Hepatocyte (in vitro differentiated cells): ENCODE measurements around the gene PRPSAP1. TPM values are rescaled to one million over a fixed set of nuclear protein-coding genes. Genes with fewer than 3 reads are reported as not detected.

Source experiments
- DNase-seq: peaks from one replicate; pipeline ENCODE4 v3.0.0-alpha.2; 2016; ENCODE audit warnings: low spot score
- H2AFZ ChIP-seq: fragments of 200-600 bp; sonication (generic); 2 replicates; pipeline ENCODE4 v1.6.0; 2016; ENCODE audit warnings: antibody characterized with exemption, mild to moderate bottlenecking
- H3K27ac ChIP-seq: fragments of 200-600 bp; sonication (generic); 2 replicates; pipeline ENCODE4 v1.5.1; 2016; ENCODE audit warnings: mild to moderate bottlenecking
- H3K27me3 ChIP-seq: fragments of 200-600 bp; sonication (generic); 2 replicates; pipeline ENCODE4 v1.6.1; 2016
- H3K36me3 ChIP-seq: fragments of 200-600 bp; sonication (generic); replicated peaks from 2 replicates; pipeline ENCODE4 v1.5.1; 2016; ENCODE audit warnings: low read depth; ENCODE audit not compliant: insufficient read depth
- H3K4me1 ChIP-seq: fragments of 200-600 bp; sonication (generic); 2 replicates; pipeline ENCODE4 v1.5.1; 2016; ENCODE audit warnings: mild to moderate bottlenecking, moderate library complexity; ENCODE audit not compliant: insufficient read depth
- H3K4me2 ChIP-seq: fragments of 200-600 bp; sonication (generic); 2 replicates; pipeline ENCODE4 v1.6.0; 2016
- H3K4me3 ChIP-seq: fragments of 200-600 bp; sonication (generic); 2 replicates; pipeline ENCODE4 v1.5.1; 2016; ENCODE audit warnings: mild to moderate bottlenecking
- H3K79me2 ChIP-seq: fragments of 200-600 bp; sonication (generic); 2 replicates; pipeline ENCODE4 v1.6.0; 2017; ENCODE audit warnings: mild to moderate bottlenecking
- H3K9me2 ChIP-seq: fragments of 200-600 bp; sonication (generic); replicated peaks from 2 replicates; pipeline ENCODE4 v1.6.0; 2017; ENCODE audit warnings: mild to moderate bottlenecking; ENCODE audit not compliant: insufficient read depth
- H3K9me3 ChIP-seq: fragments of 200-600 bp; sonication (generic); 2 replicates; pipeline ENCODE4 v1.5.1; 2016; ENCODE audit warnings: low read depth, mild to moderate bottlenecking
- H4K20me1 ChIP-seq: fragments of 200-600 bp; sonication (generic); 2 replicates; pipeline ENCODE4 v1.6.0; 2016; ENCODE audit warnings: mild to moderate bottlenecking; ENCODE audit not compliant: insufficient read depth, poor library complexity, severe bottlenecking
- EZH2 ChIP-seq: fragments of 200-600 bp; sonication (generic); IDR thresholded peaks from 2 replicates; pipeline ENCODE4 v1.6.1; 2016; ENCODE audit warnings: antibody characterized with exemption, mild to moderate bottlenecking, borderline replicate concordance
- EZH2phosphoT487 ChIP-seq: fragments of 200-600 bp; sonication (generic); IDR thresholded peaks from one replicate; pipeline ENCODE4 v1.6.1; 2018; ENCODE audit warnings: antibody characterized with exemption, mild to moderate bottlenecking, low read depth, moderate library complexity; ENCODE audit not compliant: unreplicated experiment, severe bottlenecking
- WGBS: methylation state at CpG from one replicate; pipeline ENCODE4 v1.1.6; 2016; ENCODE audit warnings: low lambda C conversion rate; ENCODE audit errors: missing lambda C conversion rate; 5-methylcytosine and 5-hydroxymethylcytosine counted together
- polyA plus RNA-seq: library from polyadenylated mRNA; unstranded; fragments of >200 nt; fragmentation: Nextera tagmentation; extraction: Ambion mirVana; gene quantifications from 2 replicates; pipeline ENCODE4 v1.2.1, GENCODE V29; 2016
- total RNA-seq: library from RNA; depleted of rRNA; stranded (reverse); fragments of >200 nt; gene quantifications from 2 replicates; pipeline ENCODE4 v1.2.3, GENCODE V29; 2014
- TF ChIP-seq, protein P1 (sequence below): fragments of 200-600 bp; sonication (generic); IDR thresholded peaks from 2 replicates; pipeline ENCODE4 v1.5.1; 2016; ENCODE audit warnings: antibody characterized with exemption, mild to moderate bottlenecking; ENCODE audit not compliant: poor library complexity

Gene PRPSAP1
- total and polyA plus RNA-seq, 2 experiments from 2014 or later: 61.8 to 62.3 TPM

DNA sequence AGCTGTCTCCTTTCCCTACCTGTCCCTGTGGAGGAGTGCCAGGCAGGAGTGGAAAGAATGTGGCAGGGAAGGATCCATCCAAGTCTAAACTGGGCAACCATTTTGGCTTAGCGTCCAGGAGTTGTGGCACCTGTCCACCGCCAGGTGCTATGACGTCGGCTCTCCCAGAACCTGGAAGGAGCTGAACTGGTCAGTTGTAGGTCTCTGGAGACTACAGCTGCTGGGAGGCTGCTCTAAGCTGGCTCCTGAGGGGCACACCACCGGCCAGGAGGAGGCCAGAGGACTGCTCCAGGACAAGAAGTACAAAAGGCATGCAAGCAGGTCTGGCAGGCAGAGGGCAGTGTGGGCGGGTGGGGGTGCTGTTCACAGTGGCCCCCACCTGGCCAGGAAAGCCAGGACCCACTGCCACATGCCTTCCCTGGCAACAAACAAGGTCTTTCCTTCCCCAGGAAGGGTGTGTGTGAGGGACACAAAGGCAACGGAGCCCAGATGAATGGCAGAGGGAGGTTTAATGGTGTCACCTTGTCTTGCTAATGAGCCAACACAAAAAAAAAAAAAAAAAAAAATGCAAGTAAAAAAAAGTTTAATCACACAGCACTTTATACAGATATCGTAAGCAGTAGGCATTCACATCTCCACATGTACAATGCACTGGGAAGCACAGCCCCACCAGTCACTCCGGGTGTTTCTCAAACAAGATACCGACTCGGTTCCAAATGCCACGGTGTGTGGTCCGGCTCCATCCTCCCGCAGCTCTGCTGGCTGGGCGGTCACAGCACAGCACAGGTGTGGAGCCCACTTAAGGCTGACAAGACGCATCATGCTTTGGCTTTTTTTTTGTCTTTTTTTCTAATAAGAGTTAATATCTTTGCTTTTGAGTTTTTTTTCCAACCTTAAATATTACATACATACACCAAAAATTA is 35.5 kb upstream of the PRPSAP1 start:
- Histone ChIP-seq H2AFZ (no peak overlapping the region), H4K20me1 (no peaks in the 10 kb centered on the region), H3K79me2 (no peaks in the 10 kb centered on the region), H3K27me3 (peaks cover 9% of the 10 kb centered on the region), H3K4me3 (no peak overlapping the region), H3K9me2 (no peaks in the 10 kb centered on the region), H3K27ac (no peak overlapping the region), H3K4me1 (peaks cover 18% of the 10 kb centered on the region), H3K4me2 (no peak overlapping the region), H3K9me3 (no peaks in the 10 kb centered on the region), H3K36me3 (no peaks in the 10 kb centered on the region)
- no peak for DNase-seq
- WGBS: 91% methylated on average over 16 of the region's 16 CpGs
- TF ChIP-seq EZH2: no peak
- TF ChIP-seq, protein P1, sequence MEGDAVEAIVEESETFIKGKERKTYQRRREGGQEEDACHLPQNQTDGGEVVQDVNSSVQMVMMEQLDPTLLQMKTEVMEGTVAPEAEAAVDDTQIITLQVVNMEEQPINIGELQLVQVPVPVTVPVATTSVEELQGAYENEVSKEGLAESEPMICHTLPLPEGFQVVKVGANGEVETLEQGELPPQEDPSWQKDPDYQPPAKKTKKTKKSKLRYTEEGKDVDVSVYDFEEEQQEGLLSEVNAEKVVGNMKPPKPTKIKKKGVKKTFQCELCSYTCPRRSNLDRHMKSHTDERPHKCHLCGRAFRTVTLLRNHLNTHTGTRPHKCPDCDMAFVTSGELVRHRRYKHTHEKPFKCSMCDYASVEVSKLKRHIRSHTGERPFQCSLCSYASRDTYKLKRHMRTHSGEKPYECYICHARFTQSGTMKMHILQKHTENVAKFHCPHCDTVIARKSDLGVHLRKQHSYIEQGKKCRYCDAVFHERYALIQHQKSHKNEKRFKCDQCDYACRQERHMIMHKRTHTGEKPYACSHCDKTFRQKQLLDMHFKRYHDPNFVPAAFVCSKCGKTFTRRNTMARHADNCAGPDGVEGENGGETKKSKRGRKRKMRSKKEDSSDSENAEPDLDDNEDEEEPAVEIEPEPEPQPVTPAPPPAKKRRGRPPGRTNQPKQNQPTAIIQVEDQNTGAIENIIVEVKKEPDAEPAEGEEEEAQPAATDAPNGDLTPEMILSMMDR: no peak
- TF ChIP-seq EZH2phosphoT487: no peak

DNA sequence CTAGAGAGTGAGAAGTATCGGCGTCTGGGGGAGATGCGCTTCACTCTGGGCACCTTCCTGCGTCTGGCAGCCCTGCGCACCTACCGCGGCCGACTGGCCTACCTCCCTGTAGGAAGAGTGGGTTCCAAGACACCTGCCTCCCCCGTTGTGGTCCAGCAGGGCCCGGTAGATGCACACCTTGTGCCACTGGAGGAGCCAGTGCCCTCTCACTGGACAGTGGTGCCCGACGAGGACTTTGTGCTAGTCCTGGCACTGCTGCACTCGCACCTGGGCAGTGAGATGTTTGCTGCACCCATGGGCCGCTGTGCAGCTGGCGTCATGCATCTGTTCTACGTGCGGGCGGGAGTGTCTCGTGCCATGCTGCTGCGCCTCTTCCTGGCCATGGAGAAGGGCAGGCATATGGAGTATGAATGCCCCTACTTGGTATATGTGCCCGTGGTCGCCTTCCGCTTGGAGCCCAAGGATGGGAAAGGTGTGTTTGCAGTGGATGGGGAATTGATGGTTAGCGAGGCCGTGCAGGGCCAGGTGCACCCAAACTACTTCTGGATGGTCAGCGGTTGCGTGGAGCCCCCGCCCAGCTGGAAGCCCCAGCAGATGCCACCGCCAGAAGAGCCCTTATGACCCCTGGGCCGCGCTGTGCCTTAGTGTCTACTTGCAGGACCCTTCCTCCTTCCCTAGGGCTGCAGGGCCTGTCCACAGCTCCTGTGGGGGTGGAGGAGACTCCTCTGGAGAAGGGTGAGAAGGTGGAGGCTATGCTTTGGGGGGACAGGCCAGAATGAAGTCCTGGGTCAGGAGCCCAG is 33.5 kb upstream of the PRPSAP1 start:
- TF ChIP-seq, protein P1: no peak
- no peak for TF ChIP-seq EZH2
- H3K79me2 ChIP-seq: no peaks in the 10 kb centered on the region
- H3K27me3 ChIP-seq: peaks cover 15% of the 10 kb centered on the region
- H2AFZ ChIP-seq: no peak overlapping the region
- no peak overlapping the region for H3K4me2 ChIP-seq
- no peaks in the 10 kb centered on the region for H3K9me2 ChIP-seq
- peaks cover 33% of the 10 kb centered on the region for H3K4me1 ChIP-seq
- no peak overlapping the region for H3K4me3 ChIP-seq
- H3K27ac ChIP-seq: no peak overlapping the region
- H3K9me3 ChIP-seq: no peaks in the 10 kb centered on the region
- WGBS: 97% methylated on average over 30 of the region's 31 CpGs
- no peak for DNase-seq
- no peaks in the 10 kb centered on the region for H3K36me3 ChIP-seq
- no peaks in the 10 kb centered on the region for H4K20me1 ChIP-seq

DNA sequence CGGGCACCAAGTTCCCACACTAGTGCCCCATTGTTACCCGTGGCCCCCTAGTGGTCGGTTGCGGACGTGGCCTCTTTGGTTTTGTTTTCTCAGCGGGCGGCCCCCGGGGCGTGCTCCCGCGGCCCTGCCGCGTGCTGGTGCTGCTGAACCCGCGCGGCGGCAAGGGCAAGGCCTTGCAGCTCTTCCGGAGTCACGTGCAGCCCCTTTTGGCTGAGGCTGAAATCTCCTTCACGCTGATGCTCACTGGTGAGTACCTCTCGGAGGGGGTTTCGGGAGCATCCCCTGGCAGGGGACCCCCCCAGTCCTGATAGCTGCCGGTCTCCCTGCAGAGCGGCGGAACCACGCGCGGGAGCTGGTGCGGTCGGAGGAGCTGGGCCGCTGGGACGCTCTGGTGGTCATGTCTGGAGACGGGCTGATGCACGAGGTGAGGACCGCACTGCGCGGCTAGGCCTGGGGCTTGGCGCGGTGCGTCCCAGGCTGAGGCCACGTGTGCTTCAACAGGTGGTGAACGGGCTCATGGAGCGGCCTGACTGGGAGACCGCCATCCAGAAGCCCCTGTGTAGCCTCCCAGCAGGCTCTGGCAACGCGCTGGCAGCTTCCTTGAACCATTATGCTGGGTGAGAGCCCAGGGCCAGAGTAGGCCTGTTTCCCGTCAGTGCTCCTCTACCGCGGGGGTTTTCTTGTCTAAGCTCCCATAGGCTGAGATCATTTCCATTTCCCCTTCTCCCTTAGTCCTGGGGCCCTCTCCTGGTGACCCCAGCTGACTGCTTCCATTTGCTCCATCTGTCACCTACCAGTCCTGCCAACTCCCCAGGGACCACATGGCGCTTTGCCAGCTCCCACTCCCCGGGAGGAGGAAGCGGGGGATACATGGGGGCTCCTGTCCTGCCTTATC is 32.4 kb upstream of the PRPSAP1 start:
- Histone ChIP-seq H3K27me3 (peaks cover 15% of the 10 kb centered on the region), H3K27ac (no peak overlapping the region), H4K20me1 (no peaks in the 10 kb centered on the region), H3K79me2 (no peaks in the 10 kb centered on the region), H3K4me3 (no peak overlapping the region), H3K9me3 (no peaks in the 10 kb centered on the region), H3K9me2 (no peaks in the 10 kb centered on the region), H2AFZ (peak overlapping the region; percentile 93), H3K4me1 (peaks cover 35% of the 10 kb centered on the region), H3K4me2 (peak overlapping the region; percentile 100), H3K36me3 (no peaks in the 10 kb centered on the region)
- 51% methylated on average over 52 of the region's 52 CpGs for WGBS
- TF ChIP-seq, protein P1: peak; percentile 71
- no peak for TF ChIP-seq EZH2
- TF ChIP-seq EZH2phosphoT487: no peak
- DNase-seq: peak; percentile 82
